ENCODE results near the gene ORMDL3. TPM values are rescaled to one million over a fixed set of nuclear protein-coding genes. Genes with fewer than 3 reads are reported as not detected.

ORMDL3 gene
- polyA plus RNA-seq, 2 of the 4 experiments (the other 2 are of a cell fraction), result 26.9 to 52.1 TPM

- POLR2A ChIA-PET, result no interaction called here
- 45% methylated on average over 2 of the region's 2 CpGs for WGBS (ENCODE audit: missing lambda C conversion rate)
- H3K27ac ChIP-seq, result no peak overlapping the region
- CTCF ChIA-PET, result interaction anchor here (1.4 to 1.8 kb wide), 4 partner anchors 12 to 119 kb away, joined by 3 to 6 read pairs (median 4); partner anchors contain the start of gene PSMD3
- no peak overlapping the region for H3K4me3 ChIP-seq
- DNase-seq (ENCODE audit: low read depth in 1 of 2, low spot score in 1 of 2) (no peak), ATAC-seq (no peak), FAIRE-seq (peak; percentile 78)
- TF ChIP-seq HOXB5 (CRISPR knock-in tag; IDR thresholded peaks at IDR 0.05) (no peak), BCL3 (IDR thresholded peaks at IDR 0.05) (no peak), TP53 (CRISPR knock-in tag; IDR thresholded peaks at IDR 0.05) (no peak)
- no peaks in the 10 kb centered on the region for H3K4me1 ChIP-seq
- H3K9me3 ChIP-seq, result no peaks in the 10 kb centered on the region
- no peak overlapping the region for H3K4me2 ChIP-seq
Observed at GRCh38 chr17:39871801-39872200, 55.6 kb downstream of the ORMDL3 start.

Other genes with a start within 250 kb of the ORMDL3 start
- 8.5 and 10.6 TPM in 2 replicates for gene PGAP3, start 239.5 kb downstream of the ORMDL3 start, polyA plus RNA-seq (2011; rRNA removed)
- gene PGAP3, start 239.5 kb downstream of the ORMDL3 start, polyA plus RNA-seq (2017; fragmentation: RNase III; extraction: RNeasy Plus Mini Kit Qiagen cat#74134 plus additional on column Dnase treatment), result 6.2 to 8.0 TPM (median 7.3 TPM) in 3 replicates
- 22.4 and 34.8 TPM in 2 replicates for gene ERBB2, start 227.5 kb downstream of the ORMDL3 start, polyA plus RNA-seq (2011; rRNA removed)
- gene ERBB2, start 227.5 kb downstream of the ORMDL3 start, polyA plus RNA-seq (2017; fragmentation: RNase III; extraction: RNeasy Plus Mini Kit Qiagen cat#74134 plus additional on column Dnase treatment), result 28.6 to 32.4 TPM (median 32.0 TPM) in 3 replicates
- gene MIEN1, start 197.1 kb downstream of the ORMDL3 start, polyA plus RNA-seq (2011; rRNA removed), result 63.9 and 111 TPM in 2 replicates
- gene MIEN1, start 197.1 kb downstream of the ORMDL3 start, polyA plus RNA-seq (2017; fragmentation: RNase III; extraction: RNeasy Plus Mini Kit Qiagen cat#74134 plus additional on column Dnase treatment), result 73.2 to 86.5 TPM (median 85.5 TPM) in 3 replicates
- gene GRB7, start 189.7 kb downstream of the ORMDL3 start, polyA plus RNA-seq (2011; rRNA removed), result 5.9 and 8.6 TPM in 2 replicates
- 5.0 to 10.7 TPM (median 10.1 TPM) in 3 replicates for gene GRB7, start 189.7 kb downstream of the ORMDL3 start, polyA plus RNA-seq (2017; fragmentation: RNase III; extraction: RNeasy Plus Mini Kit Qiagen cat#74134 plus additional on column Dnase treatment)
- gene IKZF3, start 63.3 kb downstream of the ORMDL3 start, polyA plus RNA-seq (2011; rRNA removed), result not detected in 2 replicates
- gene IKZF3, start 63.3 kb downstream of the ORMDL3 start, polyA plus RNA-seq (2017; fragmentation: RNase III; extraction: RNeasy Plus Mini Kit Qiagen cat#74134 plus additional on column Dnase treatment), result not detected in 3 replicates
- not detected in 2 replicates for gene ZPBP2, start 59.4 kb downstream of the ORMDL3 start, polyA plus RNA-seq (2011; rRNA removed)
- gene ZPBP2, start 59.4 kb downstream of the ORMDL3 start, polyA plus RNA-seq (2017; fragmentation: RNase III; extraction: RNeasy Plus Mini Kit Qiagen cat#74134 plus additional on column Dnase treatment), result not detected in 3 replicates
- 7.7 and 9.4 TPM in 2 replicates for gene GSDMB, start 9.0 kb downstream of the ORMDL3 start, polyA plus RNA-seq (2011; rRNA removed)
- gene GSDMB, start 9.0 kb downstream of the ORMDL3 start, polyA plus RNA-seq (2017; fragmentation: RNase III; extraction: RNeasy Plus Mini Kit Qiagen cat#74134 plus additional on column Dnase treatment), result 4.9 to 6.8 TPM (median 6.4 TPM) in 3 replicates
- not detected in 2 replicates for gene LRRC3C, start 131 bp upstream of the ORMDL3 start, polyA plus RNA-seq (2011; rRNA removed)
- gene LRRC3C, start 131 bp upstream of the ORMDL3 start, polyA plus RNA-seq (2017; fragmentation: RNase III; extraction: RNeasy Plus Mini Kit Qiagen cat#74134 plus additional on column Dnase treatment), result not detected in 3 replicates
- not detected in 2 replicates for gene GSDMA, start 35.4 kb upstream of the ORMDL3 start, polyA plus RNA-seq (2011; rRNA removed)
- gene GSDMA, start 35.4 kb upstream of the ORMDL3 start, polyA plus RNA-seq (2017; fragmentation: RNase III; extraction: RNeasy Plus Mini Kit Qiagen cat#74134 plus additional on column Dnase treatment), result not detected in 3 replicates
- 87.7 and 113 TPM in 2 replicates for gene PSMD3, start 53.2 kb upstream of the ORMDL3 start, polyA plus RNA-seq (2011; rRNA removed)
- gene PSMD3, start 53.2 kb upstream of the ORMDL3 start, polyA plus RNA-seq (2017; fragmentation: RNase III; extraction: RNeasy Plus Mini Kit Qiagen cat#74134 plus additional on column Dnase treatment), result 186 to 193 TPM (median 187 TPM) in 3 replicates
- 0.41 TPM in 1 of 2 replicates, not detected in the other for gene CSF3, start 87.8 kb upstream of the ORMDL3 start, polyA plus RNA-seq (2011; rRNA removed)
- not detected in 3 replicates for gene CSF3, start 87.8 kb upstream of the ORMDL3 start, polyA plus RNA-seq (2017; fragmentation: RNase III; extraction: RNeasy Plus Mini Kit Qiagen cat#74134 plus additional on column Dnase treatment)
- gene MED24, start 126.8 kb upstream of the ORMDL3 start, polyA plus RNA-seq (2011; rRNA removed), result 63.6 and 89.5 TPM in 2 replicates
- 60.7 to 64.5 TPM (median 60.8 TPM) in 3 replicates for gene MED24, start 126.8 kb upstream of the ORMDL3 start, polyA plus RNA-seq (2017; fragmentation: RNase III; extraction: RNeasy Plus Mini Kit Qiagen cat#74134 plus additional on column Dnase treatment)
- gene THRA, start 135.4 kb upstream of the ORMDL3 start, polyA plus RNA-seq (2011; rRNA removed), result 20.1 and 27.4 TPM in 2 replicates
- gene THRA, start 135.4 kb upstream of the ORMDL3 start, polyA plus RNA-seq (2017; fragmentation: RNase III; extraction: RNeasy Plus Mini Kit Qiagen cat#74134 plus additional on column Dnase treatment), result 16.1 to 23.7 TPM (median 22.5 TPM) in 3 replicates
- gene NR1D1, start 173.0 kb upstream of the ORMDL3 start, polyA plus RNA-seq (2011; rRNA removed), result 1.2 and 2.4 TPM in 2 replicates
- 3.0 to 4.6 TPM (median 4.4 TPM) in 3 replicates for gene NR1D1, start 173.0 kb upstream of the ORMDL3 start, polyA plus RNA-seq (2017; fragmentation: RNase III; extraction: RNeasy Plus Mini Kit Qiagen cat#74134 plus additional on column Dnase treatment)
- 87.8 and 95.1 TPM in 2 replicates for gene MSL1, start 194.4 kb upstream of the ORMDL3 start, polyA plus RNA-seq (2011; rRNA removed)
- 60.4 to 70.1 TPM (median 64.8 TPM) in 3 replicates for gene MSL1, start 194.4 kb upstream of the ORMDL3 start, polyA plus RNA-seq (2017; fragmentation: RNase III; extraction: RNeasy Plus Mini Kit Qiagen cat#74134 plus additional on column Dnase treatment)
- gene CASC3, start 212.9 kb upstream of the ORMDL3 start, polyA plus RNA-seq (2011; rRNA removed), result 62.8 and 67.9 TPM in 2 replicates
- gene CASC3, start 212.9 kb upstream of the ORMDL3 start, polyA plus RNA-seq (2017; fragmentation: RNase III; extraction: RNeasy Plus Mini Kit Qiagen cat#74134 plus additional on column Dnase treatment), result 44.5 to 48.2 TPM (median 45.5 TPM) in 3 replicates
- gene RAPGEFL1, start 249.9 kb upstream of the ORMDL3 start, polyA plus RNA-seq (2011; rRNA removed), result 3.7 and 4.1 TPM in 2 replicates
- gene RAPGEFL1, start 249.9 kb upstream of the ORMDL3 start, polyA plus RNA-seq (2017; fragmentation: RNase III; extraction: RNeasy Plus Mini Kit Qiagen cat#74134 plus additional on column Dnase treatment), result 4.7 to 4.8 TPM (median 4.8 TPM) in 3 replicates

All from A549 (cell line).